Panc1 (cell line): ENCODE data around the gene SLC12A8. TPM values are rescaled to one million over a fixed set of nuclear protein-coding genes. Genes with fewer than 3 reads are reported as not detected.

Experiments used
- ATAC-seq: fragments of 200-7000 bp; cut with Tn5 transposase; 2 replicates; pipeline ENCODE4 v1.9.1; 2020; ENCODE audit warnings: mild to moderate bottlenecking, moderate library complexity
- BruUV-seq: library from RNA; stranded (reverse); fragments of 400-500 nt; replicated peaks from 2 replicates; lab custom pipeline; 2021; lab: Mats Ljungman, UMichigan
- CTCF ChIA-PET: fragments of 300-600 bp; sonication (Branson Sonifier 250); formaldehyde crosslinking; loops from one replicate; lab custom pipeline; 2022; ENCODE audit warnings: antibody characterized with exemption; lab: Charles Lee
- POLR2A ChIA-PET: fragments of 300-600 bp; sonication (Branson Sonifier 250); formaldehyde crosslinking; loops from one replicate; lab custom pipeline; 2022; ENCODE audit warnings: antibody characterized with exemption; lab: Charles Lee
- DNase-seq: peaks from one replicate; pipeline ENCODE4 v3.0.0-alpha.2; 2010; ENCODE audit warnings: low read depth, low spot score
- H3K27ac ChIP-seq: 2 replicates; pipeline ENCODE4 v1.5.1; 2011; ENCODE audit warnings: mild to moderate bottlenecking, low read length, inconsistent platforms
- H3K27me3 ChIP-seq: fragments of 200-500 bp; sonication (Bioruptor generic); 2 replicates; pipeline ENCODE4 v1.6.0; 2014; ENCODE audit warnings: low read length, inconsistent platforms; ENCODE audit not compliant: control insufficient read depth, insufficient read depth
- H3K36me3 ChIP-seq: fragments of 200-500 bp; sonication (Bioruptor generic); 2 replicates; pipeline ENCODE4 v1.5.1; 2014; ENCODE audit warnings: inconsistent platforms, mild to moderate bottlenecking, low read length, moderate library complexity; ENCODE audit not compliant: control insufficient read depth, insufficient read depth
- H3K4me1 ChIP-seq: 2 replicates; pipeline ENCODE4 v1.5.1; 2011; ENCODE audit warnings: inconsistent platforms, mild to moderate bottlenecking, low read length, moderate library complexity; ENCODE audit not compliant: control insufficient read depth, insufficient read depth
- H3K4me3 ChIP-seq, 2 experiments: 2 replicates each; pipeline ENCODE4 v1.5.1; 2011 to 2012; ENCODE audit warnings: low read depth in 2 of 2, low read length in 2 of 2, mild to moderate bottlenecking in 2 of 2, inconsistent platforms in 1 of 2, moderate library complexity in 1 of 2
- H3K9me3 ChIP-seq: fragments of 200-500 bp; sonication (Bioruptor generic); 2 replicates; pipeline ENCODE4 v1.5.1; 2014; ENCODE audit warnings: low read depth, mild to moderate bottlenecking, inconsistent platforms, low read length, moderate library complexity; ENCODE audit not compliant: control insufficient read depth, insufficient read depth
- POLR2AphosphoS5 ChIP-seq: IDR thresholded peaks from 2 replicates; pipeline ENCODE4 v1.6.1; 2012; ENCODE audit warnings: mild to moderate bottlenecking, low read depth, low read length, moderate library complexity
- REST ChIP-seq, 2 experiments: IDR thresholded peaks; 2 replicates each; pipeline ENCODE4 v1.6.1; 2011 to 2012; ENCODE audit warnings: low read depth in 2 of 2, control low read depth in 1 of 2, low read length in 1 of 2, mild to moderate bottlenecking in 1 of 2, moderate library complexity in 1 of 2; ENCODE audit not compliant: insufficient read depth in 1 of 2
- SIN3A ChIP-seq: IDR thresholded peaks from 2 replicates; pipeline ENCODE4 v1.6.1; 2012; ENCODE audit warnings: low read depth, mild to moderate bottlenecking, low read length, moderate library complexity, borderline replicate concordance; ENCODE audit not compliant: insufficient read depth
- TCF7L2 ChIP-seq: IDR thresholded peaks from 2 replicates; pipeline ENCODE4 v1.6.1; 2011; ENCODE audit warnings: mild to moderate bottlenecking, low read depth, low read length, inconsistent platforms
- in situ Hi-C: cut with HindIII; loops from 2 replicates; pipeline ENCODE4 v1.10.0; 2016; ENCODE audit warnings: low sequenced_read_pairs, low pct_unique_long_range_greater_than_20kb
- intact Hi-C: fragments of 100-400 bp; cut with micrococcal nuclease; formaldehyde crosslinking; loops from one replicate; pipeline ENCODE4 v1.10.0; 2022; ENCODE audit not compliant: unreplicated experiment
- total RNA-seq: library from RNA; stranded (reverse); gene quantifications from one replicate; pipeline ENCODE4 v1.2.1, GENCODE V29; 2021; ENCODE audit not compliant: unreplicated experiment
- TF ChIP-seq, protein P1 (sequence below): fragments of 450-650 bp; IDR thresholded peaks from 2 replicates; pipeline ENCODE4 v1.5.1; 2017; ENCODE audit warnings: mild to moderate bottlenecking

Gene SLC12A8
- total RNA-seq, 1 experiment from 2014 or later: 7.0 TPM

- ATAC-seq: no peak
- no TSS peak for BruUV-seq
- ChIA-PET POLR2A (no interaction called here), CTCF (no interaction called here)
- H3K27me3 ChIP-seq: no peaks in the 10 kb centered on the region
- H3K4me1 ChIP-seq: peaks cover 3% of the 10 kb centered on the region; the same call in 1 of the 2 replicates
- intact Hi-C loops (no loop called here), in situ Hi-C loops (no loop called here)
- TF ChIP-seq TCF7L2: no peak
- no peak for TF ChIP-seq SIN3A
- TF ChIP-seq, protein P1, sequence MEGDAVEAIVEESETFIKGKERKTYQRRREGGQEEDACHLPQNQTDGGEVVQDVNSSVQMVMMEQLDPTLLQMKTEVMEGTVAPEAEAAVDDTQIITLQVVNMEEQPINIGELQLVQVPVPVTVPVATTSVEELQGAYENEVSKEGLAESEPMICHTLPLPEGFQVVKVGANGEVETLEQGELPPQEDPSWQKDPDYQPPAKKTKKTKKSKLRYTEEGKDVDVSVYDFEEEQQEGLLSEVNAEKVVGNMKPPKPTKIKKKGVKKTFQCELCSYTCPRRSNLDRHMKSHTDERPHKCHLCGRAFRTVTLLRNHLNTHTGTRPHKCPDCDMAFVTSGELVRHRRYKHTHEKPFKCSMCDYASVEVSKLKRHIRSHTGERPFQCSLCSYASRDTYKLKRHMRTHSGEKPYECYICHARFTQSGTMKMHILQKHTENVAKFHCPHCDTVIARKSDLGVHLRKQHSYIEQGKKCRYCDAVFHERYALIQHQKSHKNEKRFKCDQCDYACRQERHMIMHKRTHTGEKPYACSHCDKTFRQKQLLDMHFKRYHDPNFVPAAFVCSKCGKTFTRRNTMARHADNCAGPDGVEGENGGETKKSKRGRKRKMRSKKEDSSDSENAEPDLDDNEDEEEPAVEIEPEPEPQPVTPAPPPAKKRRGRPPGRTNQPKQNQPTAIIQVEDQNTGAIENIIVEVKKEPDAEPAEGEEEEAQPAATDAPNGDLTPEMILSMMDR: no peak
- TF ChIP-seq REST (IDR thresholded peaks at IDR 0.05; ENCODE audit: insufficient read depth in 1 of 2, low read depth in 2 of 2, low read length in 1 of 2): no peak
- TF ChIP-seq POLR2AphosphoS5: no peak
- H3K27ac ChIP-seq: no peak overlapping the region
- no peaks in the 10 kb centered on the region for H3K36me3 ChIP-seq
- no peaks in the 10 kb centered on the region for H3K9me3 ChIP-seq
- no peak for DNase-seq
- H3K4me3 ChIP-seq: no peak overlapping the region
These were observed 46.5 kb downstream of the SLC12A8 start for GRCh38 chr3:125165948-125166553.

GRCh38 chr3:125165189-125165947 lies 47.2 kb downstream of the SLC12A8 start:
- H3K27me3 ChIP-seq: no peaks in the 10 kb centered on the region
- no TSS peak for BruUV-seq
- peak; percentile 86 for ATAC-seq
- DNase-seq: peak; percentile 8
- peaks cover 3% of the 10 kb centered on the region; the same call in 1 of the 2 replicates for H3K4me1 ChIP-seq
- no peaks in the 10 kb centered on the region for H3K9me3 ChIP-seq
- TF ChIP-seq, protein P1: peak; percentile 74
- TF ChIP-seq REST (IDR thresholded peaks at IDR 0.05; ENCODE audit: insufficient read depth in 1 of 2, low read depth in 2 of 2, low read length in 1 of 2): no peak
- H3K27ac ChIP-seq: peak overlapping the region; percentile 65; the same call in 1 of the 2 replicates
- H3K36me3 ChIP-seq: no peaks in the 10 kb centered on the region
- intact Hi-C loops: no loop called here
- ChIA-PET POLR2A (no interaction called here), CTCF (interaction anchor here (0.6 kb wide), 1 partner anchor 8 kb away, joined by 10 read pairs; no protein-coding TSS in a partner anchor)
- H3K4me3 ChIP-seq: no peak overlapping the region
- in situ Hi-C loops: no loop called here
